Neural crest cell (in vitro differentiated cells): ENCODE results near the gene WFDC13. TPM values are rescaled to one million over a fixed set of nuclear protein-coding genes. Genes with fewer than 3 reads are reported as not detected.

Experiments
- DNase-seq: peaks from one replicate; pipeline ENCODE4 v3.0.0; 2021; ENCODE audit warnings: low read depth, mixed read lengths, low spot score
- H3K27ac Mint-ChIP-seq: one replicate; pipeline ENCODE4 v1.8.0; 2021; ENCODE audit warnings: mild to moderate bottlenecking, mixed read lengths; ENCODE audit not compliant: unreplicated experiment
- H3K27me3 Mint-ChIP-seq: 2 replicates; pipeline ENCODE4 v1.8.0; 2021; ENCODE audit warnings: low read depth, mild to moderate bottlenecking, mixed read lengths
- H3K36me3 Mint-ChIP-seq: 2 replicates; pipeline ENCODE4 v1.8.0; 2021; ENCODE audit warnings: low read depth, mild to moderate bottlenecking, mixed read lengths
- H3K4me1 Mint-ChIP-seq: 2 replicates; pipeline ENCODE4 v1.8.0; 2021; ENCODE audit warnings: mixed read lengths
- H3K4me3 Mint-ChIP-seq: one replicate; pipeline ENCODE4 v1.8.0; 2021; ENCODE audit warnings: mild to moderate bottlenecking, mixed read lengths
- H3K9me3 Mint-ChIP-seq: 2 replicates; pipeline ENCODE4 v1.8.0; 2021; ENCODE audit warnings: mixed read lengths
- total RNA-seq: library from RNA; stranded (reverse); gene quantifications from 2 replicates; pipeline ENCODE4 v1.2.1, GENCODE V29; 2021
- TF ChIP-seq, protein P1 (sequence below): fragments of 200-600 bp; sonication (generic); conservative IDR thresholded peaks from 2 replicates; pipeline ENCODE4 v1.5.0; 2021; ENCODE audit warnings: antibody characterized with exemption, mild to moderate bottlenecking

The WFDC13 gene
- total RNA-seq, 1 donor from 2014 or later = not detected

DNA sequence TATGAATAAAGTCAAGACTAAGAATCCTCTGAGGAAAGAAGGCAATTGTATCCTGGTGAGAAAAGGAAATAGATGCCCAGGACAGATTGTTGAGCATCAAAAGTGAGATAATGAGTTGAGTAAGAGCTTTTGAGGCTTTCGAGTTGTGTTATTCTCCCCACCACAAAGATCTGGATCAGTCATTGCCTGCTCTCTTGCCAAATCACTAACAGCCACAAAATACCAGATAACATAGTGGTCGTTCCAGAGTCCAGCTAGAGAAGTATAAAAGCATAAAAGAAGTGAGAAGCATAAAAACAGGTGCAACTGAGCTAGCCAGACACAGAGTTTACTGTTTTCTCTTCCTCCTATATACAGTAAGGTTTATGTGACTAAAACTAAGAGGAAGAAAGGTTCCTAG lies 25.2 kb downstream of the WFDC13 start:
- H3K4me3 Mint-ChIP-seq = no peak overlapping the region
- no peaks in the 10 kb centered on the region for H3K36me3 Mint-ChIP-seq
- TF ChIP-seq, protein P1, sequence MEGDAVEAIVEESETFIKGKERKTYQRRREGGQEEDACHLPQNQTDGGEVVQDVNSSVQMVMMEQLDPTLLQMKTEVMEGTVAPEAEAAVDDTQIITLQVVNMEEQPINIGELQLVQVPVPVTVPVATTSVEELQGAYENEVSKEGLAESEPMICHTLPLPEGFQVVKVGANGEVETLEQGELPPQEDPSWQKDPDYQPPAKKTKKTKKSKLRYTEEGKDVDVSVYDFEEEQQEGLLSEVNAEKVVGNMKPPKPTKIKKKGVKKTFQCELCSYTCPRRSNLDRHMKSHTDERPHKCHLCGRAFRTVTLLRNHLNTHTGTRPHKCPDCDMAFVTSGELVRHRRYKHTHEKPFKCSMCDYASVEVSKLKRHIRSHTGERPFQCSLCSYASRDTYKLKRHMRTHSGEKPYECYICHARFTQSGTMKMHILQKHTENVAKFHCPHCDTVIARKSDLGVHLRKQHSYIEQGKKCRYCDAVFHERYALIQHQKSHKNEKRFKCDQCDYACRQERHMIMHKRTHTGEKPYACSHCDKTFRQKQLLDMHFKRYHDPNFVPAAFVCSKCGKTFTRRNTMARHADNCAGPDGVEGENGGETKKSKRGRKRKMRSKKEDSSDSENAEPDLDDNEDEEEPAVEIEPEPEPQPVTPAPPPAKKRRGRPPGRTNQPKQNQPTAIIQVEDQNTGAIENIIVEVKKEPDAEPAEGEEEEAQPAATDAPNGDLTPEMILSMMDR = no peak
- no peak overlapping the region for H3K27ac Mint-ChIP-seq
- peaks cover 54% of the 10 kb centered on the region for H3K27me3 Mint-ChIP-seq
- H3K9me3 Mint-ChIP-seq = peaks cover 10% of the 10 kb centered on the region
- DNase-seq = no peak
- H3K4me1 Mint-ChIP-seq = no peaks in the 10 kb centered on the region

DNA sequence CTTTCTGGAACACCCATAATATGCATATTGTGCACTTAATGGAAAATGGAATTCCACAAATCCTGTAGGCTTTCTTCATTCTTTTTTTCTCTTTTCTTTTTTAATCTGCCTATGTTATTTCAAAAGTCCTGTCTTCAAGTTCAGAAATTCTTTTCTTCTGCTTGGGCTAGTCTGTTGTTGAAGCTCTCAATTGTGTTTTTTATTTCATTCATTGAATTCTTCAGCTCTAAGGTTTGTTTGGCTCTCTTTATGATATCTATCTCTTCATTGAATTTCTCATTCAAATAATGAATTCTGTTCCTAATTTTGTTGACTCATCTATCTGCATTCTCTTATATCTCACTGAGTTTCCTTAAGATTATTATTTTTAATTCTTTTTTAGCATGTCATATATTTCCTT lies 30.4 kb downstream of the WFDC13 start:
- Mint-ChIP-seq H3K4me1 (no peaks in the 10 kb centered on the region), H3K36me3 (peaks cover 2% of the 10 kb centered on the region), H3K9me3 (peaks cover 32% of the 10 kb centered on the region), H3K4me3 (no peak overlapping the region), H3K27me3 (peaks cover 14% of the 10 kb centered on the region), H3K27ac (no peak overlapping the region)
- TF ChIP-seq, protein P1 = no peak
- DNase-seq = no peak

DNA sequence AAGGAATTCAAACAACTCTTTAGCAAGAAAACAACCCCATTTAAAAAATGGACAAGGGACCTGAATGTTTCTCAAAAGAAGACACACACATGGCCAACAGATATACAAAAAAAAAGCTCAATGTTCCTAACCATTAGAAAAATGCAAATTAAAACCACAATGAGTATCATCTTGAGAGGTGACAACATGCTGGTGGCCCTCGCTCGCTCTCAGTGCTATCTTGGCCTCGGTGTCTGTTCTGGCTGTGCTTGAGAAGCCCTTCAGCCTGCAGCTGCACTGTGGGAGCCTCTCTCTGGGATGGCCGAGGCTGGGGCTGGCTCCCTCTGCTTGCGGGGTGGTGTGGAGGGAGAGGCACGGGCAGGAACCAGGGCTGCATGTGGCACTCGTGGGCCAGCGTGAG lies 33.7 kb downstream of the WFDC13 start:
- Mint-ChIP-seq H3K4me1 (no peaks in the 10 kb centered on the region), H3K27me3 (peaks cover 10% of the 10 kb centered on the region), H3K4me3 (no peak overlapping the region), H3K27ac (no peak overlapping the region), H3K9me3 (peaks cover 29% of the 10 kb centered on the region), H3K36me3 (peaks cover 2% of the 10 kb centered on the region)
- TF ChIP-seq, protein P1 = no peak
- DNase-seq = no peak

DNA sequence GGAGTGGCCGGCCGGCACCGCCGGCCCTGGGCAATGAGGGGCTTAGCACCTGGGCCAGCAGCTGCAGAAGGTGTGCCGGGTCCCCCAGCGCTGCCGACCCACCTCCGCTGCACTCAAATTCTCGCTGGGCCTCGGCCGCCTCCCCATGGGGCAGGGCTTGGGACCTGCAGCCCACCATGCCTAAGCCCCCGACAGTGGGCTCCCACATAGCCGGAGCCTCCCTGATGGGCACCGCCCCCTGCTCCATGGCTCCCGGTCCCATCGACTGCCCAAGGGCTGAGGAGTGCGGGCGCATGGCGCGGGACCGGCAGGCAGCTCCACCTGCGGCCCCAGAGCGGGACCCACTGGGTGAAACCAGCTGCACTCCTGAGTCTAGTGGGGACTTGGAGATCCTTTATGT lies 34.1 kb downstream of the WFDC13 start:
- Mint-ChIP-seq H3K9me3 (peaks cover 26% of the 10 kb centered on the region), H3K4me3 (no peak overlapping the region), H3K27ac (no peak overlapping the region), H3K27me3 (peaks cover 13% of the 10 kb centered on the region), H3K36me3 (peaks cover 2% of the 10 kb centered on the region), H3K4me1 (no peaks in the 10 kb centered on the region)
- TF ChIP-seq, protein P1 = no peak
- no peak for DNase-seq

DNA sequence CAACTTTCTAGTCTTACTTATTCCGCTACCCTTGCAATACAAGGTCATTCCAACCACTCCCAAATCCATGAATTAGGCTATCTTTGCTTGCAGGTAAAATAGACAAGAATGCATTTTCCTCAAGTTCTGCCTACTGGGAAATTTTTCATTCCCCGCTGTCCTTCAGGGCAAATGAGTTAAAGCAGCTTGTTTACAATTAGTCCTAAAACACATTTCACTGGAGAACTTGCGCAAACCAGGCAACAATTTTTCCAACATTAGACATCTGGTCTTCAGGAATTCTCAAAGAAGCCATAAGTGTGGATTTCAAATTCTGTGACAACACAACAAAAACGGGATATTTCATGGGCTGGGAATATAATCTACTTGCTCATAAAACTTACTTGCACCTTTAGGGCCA lies 40.8 kb downstream of the WFDC13 start:
- H3K4me1 Mint-ChIP-seq = no peaks in the 10 kb centered on the region
- no peaks in the 10 kb centered on the region for H3K9me3 Mint-ChIP-seq
- H3K36me3 Mint-ChIP-seq = no peaks in the 10 kb centered on the region
- H3K27me3 Mint-ChIP-seq = peaks cover 26% of the 10 kb centered on the region
- H3K27ac Mint-ChIP-seq = no peak overlapping the region
- DNase-seq = no peak
- H3K4me3 Mint-ChIP-seq = no peak overlapping the region
- TF ChIP-seq, protein P1 = no peak

DNA sequence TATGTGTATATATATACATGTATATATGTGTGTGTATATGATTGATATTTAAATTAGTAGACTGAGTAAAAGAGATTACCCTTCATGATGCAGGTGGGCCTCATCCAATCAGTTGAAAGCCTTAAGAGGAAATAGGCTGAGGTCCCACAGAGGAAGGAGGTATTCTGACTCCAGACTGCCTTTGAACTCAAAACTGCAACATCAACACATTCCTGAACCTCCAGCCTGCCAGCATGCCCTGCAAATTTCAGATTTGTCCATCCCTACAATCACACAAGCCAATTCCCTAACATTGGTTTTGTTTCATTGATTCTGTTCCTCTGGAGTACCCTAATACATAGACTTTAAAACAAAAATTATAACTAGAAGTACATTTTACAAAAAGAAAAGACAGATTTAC lies 43.2 kb downstream of the WFDC13 start:
- H3K4me3 Mint-ChIP-seq = no peak overlapping the region
- H3K9me3 Mint-ChIP-seq = no peaks in the 10 kb centered on the region
- H3K4me1 Mint-ChIP-seq = no peaks in the 10 kb centered on the region
- no peaks in the 10 kb centered on the region for H3K36me3 Mint-ChIP-seq
- TF ChIP-seq, protein P1 = no peak
- H3K27ac Mint-ChIP-seq = no peak overlapping the region
- peaks cover 40% of the 10 kb centered on the region for H3K27me3 Mint-ChIP-seq
- DNase-seq = no peak
